Measurements from ENCODE around the gene PCSK5.

- TF ChIP-seq CTCF (conservative IDR thresholded peaks at IDR 0.05; ENCODE audit: low read length) (no peak), EZH2phosphoT487 (IDR thresholded peaks at IDR 0.05; ENCODE audit: borderline replicate concordance, low read depth, low read length) (no peak)
Observed at GRCh38 chr9:76135902-76136301, 245.4 kb downstream of the PCSK5 start.

Measured in OCI-LY7 (cell line).